ENCODE data around the gene RNF25.

Gene RNF25

GRCh38 chr2:218664653-218665052, 7.1 kb downstream of the RNF25 start:
- no peaks in the 10 kb centered on the region for H3K27me3 ChIP-seq (ENCODE audit: control insufficient read depth, insufficient read depth, low read length)
- H3K36me3 ChIP-seq (ENCODE audit: control insufficient read depth, insufficient read depth, low read length), result peaks cover 48% of the 10 kb centered on the region
- H3K4me3 ChIP-seq (ENCODE audit: low read depth, low read length), result no peak overlapping the region
- no peaks in the 10 kb centered on the region for H3K9me3 ChIP-seq (ENCODE audit: control insufficient read depth, insufficient read depth, low read length)
- no peak overlapping the region for H3K9ac ChIP-seq (ENCODE audit: low read depth, low read length)
- peaks cover 2% of the 10 kb centered on the region for H3K4me1 ChIP-seq (ENCODE audit: control insufficient read depth, insufficient read depth, low read length)

- Histone ChIP-seq H3K4me3 (ENCODE audit: low read depth, low read length) (no peak overlapping the region), H3K4me1 (ENCODE audit: control insufficient read depth, insufficient read depth, low read length) (peaks cover 2% of the 10 kb centered on the region), H3K27me3 (ENCODE audit: control insufficient read depth, insufficient read depth, low read length) (no peaks in the 10 kb centered on the region), H3K9ac (ENCODE audit: low read depth, low read length) (no peak overlapping the region), H3K9me3 (ENCODE audit: control insufficient read depth, insufficient read depth, low read length) (no peaks in the 10 kb centered on the region), H3K36me3 (ENCODE audit: control insufficient read depth, insufficient read depth, low read length) (peaks cover 48% of the 10 kb centered on the region)
These were observed 7.9 kb downstream of the RNF25 start for GRCh38 chr2:218663901-218664300.

- H3K27me3 ChIP-seq (ENCODE audit: control insufficient read depth, insufficient read depth, low read length), result no peaks in the 10 kb centered on the region
- no peaks in the 10 kb centered on the region for H3K9me3 ChIP-seq (ENCODE audit: control insufficient read depth, insufficient read depth, low read length)
- no peak overlapping the region for H3K4me3 ChIP-seq (ENCODE audit: low read depth, low read length)
- peaks cover 2% of the 10 kb centered on the region for H3K4me1 ChIP-seq (ENCODE audit: control insufficient read depth, insufficient read depth, low read length)
- peaks cover 45% of the 10 kb centered on the region for H3K36me3 ChIP-seq (ENCODE audit: control insufficient read depth, insufficient read depth, low read length)
- no peak overlapping the region for H3K9ac ChIP-seq (ENCODE audit: low read depth, low read length)
These were observed 9.0 kb downstream of the RNF25 start for GRCh38 chr2:218662827-218663226.

- no peak overlapping the region for H3K9ac ChIP-seq (ENCODE audit: low read depth, low read length)
- H3K4me1 ChIP-seq (ENCODE audit: control insufficient read depth, insufficient read depth, low read length), result peaks cover 2% of the 10 kb centered on the region
- no peak overlapping the region for H3K4me3 ChIP-seq (ENCODE audit: low read depth, low read length)
- H3K27me3 ChIP-seq (ENCODE audit: control insufficient read depth, insufficient read depth, low read length), result no peaks in the 10 kb centered on the region
- no peaks in the 10 kb centered on the region for H3K9me3 ChIP-seq (ENCODE audit: control insufficient read depth, insufficient read depth, low read length)
- peaks cover 41% of the 10 kb centered on the region for H3K36me3 ChIP-seq (ENCODE audit: control insufficient read depth, insufficient read depth, low read length)
These were observed 9.4 kb downstream of the RNF25 start for GRCh38 chr2:218662377-218662776.

- Histone ChIP-seq H3K4me1 (ENCODE audit: control insufficient read depth, insufficient read depth, low read length) (peaks cover 2% of the 10 kb centered on the region), H3K27me3 (ENCODE audit: control insufficient read depth, insufficient read depth, low read length) (no peaks in the 10 kb centered on the region), H3K4me3 (ENCODE audit: low read depth, low read length) (peak overlapping the region; percentile 98), H3K9ac (ENCODE audit: low read depth, low read length) (peak overlapping the region; percentile 87), H3K36me3 (ENCODE audit: control insufficient read depth, insufficient read depth, low read length) (peaks cover 42% of the 10 kb centered on the region), H3K9me3 (ENCODE audit: control insufficient read depth, insufficient read depth, low read length) (no peaks in the 10 kb centered on the region)
These were observed 11.8 kb downstream of the RNF25 start for GRCh38 chr2:218659988-218660358.

- H3K9me3 ChIP-seq (ENCODE audit: control insufficient read depth, insufficient read depth, low read length), result no peaks in the 10 kb centered on the region
- peaks cover 45% of the 10 kb centered on the region for H3K36me3 ChIP-seq (ENCODE audit: control insufficient read depth, insufficient read depth, low read length)
- peak within 1 kb of the TSS; percentile 91 for H3K9ac ChIP-seq (ENCODE audit: low read depth, low read length)
- H3K4me1 ChIP-seq (ENCODE audit: control insufficient read depth, insufficient read depth, low read length), result peaks cover 2% of the 10 kb centered on the region
- H3K27me3 ChIP-seq (ENCODE audit: control insufficient read depth, insufficient read depth, low read length), result no peaks in the 10 kb centered on the region
- H3K4me3 ChIP-seq (ENCODE audit: low read depth, low read length), result peak within 1 kb of the TSS; percentile 98
These were observed 12.4 kb downstream of the RNF25 start, which contains the start of the genes BCS1L and ZNF142 for GRCh38 chr2:218659258-218659987. TSS of gene BCS1L (plus strand) at chr2:218659683. CDS start at chr2:218660988, 1,305 bp downstream. TSS of gene ZNF142 (minus strand) at chr2:218659623. CDS start at chr2:218656429, 3,194 bp downstream.

- H3K4me1 ChIP-seq (ENCODE audit: control insufficient read depth, insufficient read depth, low read length), result peaks cover 2% of the 10 kb centered on the region
- H3K4me3 ChIP-seq (ENCODE audit: low read depth, low read length), result peak overlapping the region; percentile 98
- H3K9ac ChIP-seq (ENCODE audit: low read depth, low read length), result peak overlapping the region; percentile 91
- H3K36me3 ChIP-seq (ENCODE audit: control insufficient read depth, insufficient read depth, low read length), result peaks cover 41% of the 10 kb centered on the region
- no peaks in the 10 kb centered on the region for H3K9me3 ChIP-seq (ENCODE audit: control insufficient read depth, insufficient read depth, low read length)
- no peaks in the 10 kb centered on the region for H3K27me3 ChIP-seq (ENCODE audit: control insufficient read depth, insufficient read depth, low read length)
These were observed 13.0 kb downstream of the RNF25 start for GRCh38 chr2:218658671-218659257.

- H3K27me3 ChIP-seq (ENCODE audit: control insufficient read depth, insufficient read depth, low read length), result no peaks in the 10 kb centered on the region
- H3K4me1 ChIP-seq (ENCODE audit: control insufficient read depth, insufficient read depth, low read length), result peaks cover 2% of the 10 kb centered on the region
- no peak overlapping the region for H3K4me3 ChIP-seq (ENCODE audit: low read depth, low read length)
- H3K9me3 ChIP-seq (ENCODE audit: control insufficient read depth, insufficient read depth, low read length), result no peaks in the 10 kb centered on the region
- no peak overlapping the region for H3K9ac ChIP-seq (ENCODE audit: low read depth, low read length)
- peaks cover 40% of the 10 kb centered on the region for H3K36me3 ChIP-seq (ENCODE audit: control insufficient read depth, insufficient read depth, low read length)
These were observed 16.1 kb downstream of the RNF25 start for GRCh38 chr2:218655751-218656150.

GRCh38 chr2:218648787-218649100, 23.1 kb downstream of the RNF25 start:
- Histone ChIP-seq H3K9ac (ENCODE audit: low read depth, low read length) (no peak overlapping the region), H3K27me3 (ENCODE audit: control insufficient read depth, insufficient read depth, low read length) (no peaks in the 10 kb centered on the region), H3K36me3 (ENCODE audit: control insufficient read depth, insufficient read depth, low read length) (peaks cover 69% of the 10 kb centered on the region), H3K4me3 (ENCODE audit: low read depth, low read length) (no peak overlapping the region), H3K4me1 (ENCODE audit: control insufficient read depth, insufficient read depth, low read length) (no peaks in the 10 kb centered on the region), H3K9me3 (ENCODE audit: control insufficient read depth, insufficient read depth, low read length) (no peaks in the 10 kb centered on the region)

- H3K9me3 ChIP-seq (ENCODE audit: control insufficient read depth, insufficient read depth, low read length), result no peaks in the 10 kb centered on the region
- H3K4me3 ChIP-seq (ENCODE audit: low read depth, low read length), result no peak overlapping the region
These were observed 23.6 kb downstream of the RNF25 start for GRCh38 chr2:218648088-218648786.

GRCh38 chr2:218645126-218645525, 26.7 kb downstream of the RNF25 start:
- Histone ChIP-seq H3K27me3 (ENCODE audit: control insufficient read depth, insufficient read depth, low read length) (no peaks in the 10 kb centered on the region), H3K36me3 (ENCODE audit: control insufficient read depth, insufficient read depth, low read length) (peaks cover 70% of the 10 kb centered on the region), H3K9me3 (ENCODE audit: control insufficient read depth, insufficient read depth, low read length) (no peaks in the 10 kb centered on the region), H3K9ac (ENCODE audit: low read depth, low read length) (no peak overlapping the region), H3K4me3 (ENCODE audit: low read depth, low read length) (no peak overlapping the region), H3K4me1 (ENCODE audit: control insufficient read depth, insufficient read depth, low read length) (no peaks in the 10 kb centered on the region)

More at GRCh38 chr2:218648088-218648786, 23.6 kb downstream of the RNF25 start:
- Histone ChIP-seq H3K36me3 (ENCODE audit: control insufficient read depth, insufficient read depth, low read length) (peaks cover 72% of the 10 kb centered on the region), H3K27me3 (ENCODE audit: control insufficient read depth, insufficient read depth, low read length) (no peaks in the 10 kb centered on the region), H3K9ac (ENCODE audit: low read depth, low read length) (no peak overlapping the region), H3K4me1 (ENCODE audit: control insufficient read depth, insufficient read depth, low read length) (no peaks in the 10 kb centered on the region)

GRCh38 chr2:218644721-218645120, 27.1 kb downstream of the RNF25 start:
- Histone ChIP-seq H3K4me3 (ENCODE audit: low read depth, low read length) (no peak overlapping the region), H3K36me3 (ENCODE audit: control insufficient read depth, insufficient read depth, low read length) (peaks cover 67% of the 10 kb centered on the region), H3K9ac (ENCODE audit: low read depth, low read length) (no peak overlapping the region), H3K27me3 (ENCODE audit: control insufficient read depth, insufficient read depth, low read length) (no peaks in the 10 kb centered on the region), H3K4me1 (ENCODE audit: control insufficient read depth, insufficient read depth, low read length) (no peaks in the 10 kb centered on the region), H3K9me3 (ENCODE audit: control insufficient read depth, insufficient read depth, low read length) (no peaks in the 10 kb centered on the region)
